Peyer's patch (tissue), 4 donors: ENCODE data around the gene EFHC1.

Experiments
- POLR2A ChIP-seq, 2 donors: fragments of 450-650 bp; IDR thresholded peaks; one replicate each; pipeline ENCODE4 v1.5.1; 2017; ENCODE audit warnings: antibody characterized with exemption in 2 of 2, mild to moderate bottlenecking in 2 of 2, moderate library complexity in 2 of 2
- TF ChIP-seq, protein P1 (sequence below), 6 experiments: fragments of 450-650 bp in 4 of 6; fragments of 200-600 bp in 2 of 6; sonication (generic) in 1 of 6; IDR thresholded peaks; one replicate each; pipeline ENCODE4 v1.5.1; 2017 to 2019; ENCODE audit warnings: antibody characterized with exemption in 6 of 6, mild to moderate bottlenecking in 3 of 6, moderate library complexity in 1 of 6

DNA sequence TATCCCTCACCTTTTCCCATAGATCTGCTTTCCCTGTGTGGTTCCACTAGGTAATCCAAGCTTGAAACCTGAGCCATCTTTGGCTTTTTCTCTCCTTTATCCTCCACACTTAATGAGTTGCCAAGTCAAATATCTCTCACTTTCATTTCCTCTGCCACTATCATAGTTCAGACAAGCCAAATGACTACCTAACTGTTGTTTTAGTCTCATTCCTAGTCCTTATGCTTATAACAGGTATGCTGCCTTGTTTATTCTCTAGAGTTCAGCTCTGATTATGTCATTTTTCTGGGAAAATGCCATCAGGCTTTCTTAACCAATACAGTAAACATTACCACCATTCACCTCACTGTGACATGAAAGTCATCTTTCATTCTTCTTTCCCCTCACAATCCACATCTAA is 6.5 kb downstream of the EFHC1 start:
- TF ChIP-seq, protein P1, sequence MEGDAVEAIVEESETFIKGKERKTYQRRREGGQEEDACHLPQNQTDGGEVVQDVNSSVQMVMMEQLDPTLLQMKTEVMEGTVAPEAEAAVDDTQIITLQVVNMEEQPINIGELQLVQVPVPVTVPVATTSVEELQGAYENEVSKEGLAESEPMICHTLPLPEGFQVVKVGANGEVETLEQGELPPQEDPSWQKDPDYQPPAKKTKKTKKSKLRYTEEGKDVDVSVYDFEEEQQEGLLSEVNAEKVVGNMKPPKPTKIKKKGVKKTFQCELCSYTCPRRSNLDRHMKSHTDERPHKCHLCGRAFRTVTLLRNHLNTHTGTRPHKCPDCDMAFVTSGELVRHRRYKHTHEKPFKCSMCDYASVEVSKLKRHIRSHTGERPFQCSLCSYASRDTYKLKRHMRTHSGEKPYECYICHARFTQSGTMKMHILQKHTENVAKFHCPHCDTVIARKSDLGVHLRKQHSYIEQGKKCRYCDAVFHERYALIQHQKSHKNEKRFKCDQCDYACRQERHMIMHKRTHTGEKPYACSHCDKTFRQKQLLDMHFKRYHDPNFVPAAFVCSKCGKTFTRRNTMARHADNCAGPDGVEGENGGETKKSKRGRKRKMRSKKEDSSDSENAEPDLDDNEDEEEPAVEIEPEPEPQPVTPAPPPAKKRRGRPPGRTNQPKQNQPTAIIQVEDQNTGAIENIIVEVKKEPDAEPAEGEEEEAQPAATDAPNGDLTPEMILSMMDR (IDR thresholded peaks at IDR 0.05): no peak
- no peak for TF ChIP-seq POLR2A (IDR thresholded peaks at IDR 0.05)
